Putamen (tissue), 1 donor: ENCODE results near the gene BCL7A.
"Not testable (repeated sequence)": the region's sequence is repeated elsewhere in the genome, so short reads cannot be mapped to it uniquely, and the experiment has no call there.

Experiments used
- DNase-seq: peaks from one replicate; pipeline ENCODE4 v3.0.0-alpha.2; 2016; ENCODE audit warnings: low spot score

The BCL7A gene

GRCh38 chr12:122096014-122096413 lies 74.3 kb downstream of the BCL7A start:
- DNase-seq, result no peak

GRCh38 chr12:122096591-122097149 lies 75.0 kb downstream of the BCL7A start:
- no peak for DNase-seq

GRCh38 chr12:122097584-122097926 lies 75.9 kb downstream of the BCL7A start:
- DNase-seq, result no peak

- peak; percentile 86 for DNase-seq
Observed at GRCh38 chr12:122097927-122098756, 76.5 kb downstream of the BCL7A start.

GRCh38 chr12:122099280-122099749 lies 77.6 kb downstream of the BCL7A start:
- no peak for DNase-seq

GRCh38 chr12:122099856-122100255 lies 78.2 kb downstream of the BCL7A start:
- no peak for DNase-seq

GRCh38 chr12:122100568-122100967 lies 78.9 kb downstream of the BCL7A start:
- no peak for DNase-seq

GRCh38 chr12:122102331-122102730 lies 80.6 kb downstream of the BCL7A start:
- no peak for DNase-seq

GRCh38 chr12:122104844-122105243 lies 83.2 kb downstream of the BCL7A start:
- no peak for DNase-seq

GRCh38 chr12:122105496-122105895 lies 83.8 kb downstream of the BCL7A start:
- not testable (repeated sequence) for DNase-seq

GRCh38 chr12:122106843-122107242 lies 85.2 kb downstream of the BCL7A start:
- no peak for DNase-seq

GRCh38 chr12:122107261-122107660 lies 85.6 kb downstream of the BCL7A start:
- no peak for DNase-seq

GRCh38 chr12:122111089-122111641 lies 89.5 kb downstream of the BCL7A start:
- DNase-seq, result no peak
